ENCODE results near the gene AMPD1.

AMPD1 gene

DNA sequence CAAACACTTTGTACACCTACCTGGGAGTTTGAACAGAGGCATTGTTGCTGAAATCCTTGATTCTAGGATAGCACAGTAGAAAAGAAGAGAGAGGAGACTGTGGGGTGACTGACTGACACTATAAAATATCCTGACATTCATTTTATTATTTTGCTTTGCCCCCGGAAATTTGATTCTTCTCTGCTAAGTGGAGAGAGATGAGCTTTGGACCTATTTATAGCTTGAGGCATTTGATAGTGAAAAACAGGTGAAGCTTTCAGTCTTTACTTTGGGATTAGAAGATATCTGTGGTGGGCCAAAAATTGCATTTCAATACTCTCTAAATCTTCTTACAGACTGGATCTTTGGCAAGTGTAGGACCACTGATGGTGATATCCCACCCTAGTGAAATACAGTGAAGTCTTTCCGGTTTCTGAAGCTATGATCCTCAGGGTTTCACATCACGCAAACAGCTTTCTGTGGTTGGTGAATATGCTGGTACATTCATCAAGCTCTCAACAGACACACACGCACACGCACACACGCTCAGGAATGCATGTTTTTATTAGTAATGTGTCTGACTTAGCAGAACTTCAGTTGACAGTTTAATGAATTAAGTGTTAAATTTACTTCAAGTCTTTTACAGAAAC is at the start of gene AMPD1:
Gene AMPD1 (minus strand): TSS at position 117 of the 629 bp plus-strand sequence. CDS start 75 bp downstream, at position 42.
- Histone ChIP-seq H4K20me1 (ENCODE audit: insufficient read depth, low read length) (no peaks in the 10 kb centered on the region), H3K27ac (ENCODE audit: low read length) (no peak within 1 kb of the TSS), H3K4me1 (ENCODE audit: low read length) (no peaks in the 10 kb centered on the region), H3K79me2 (ENCODE audit: low read length) (no peaks in the 10 kb centered on the region), H3K9me3 (ENCODE audit: insufficient read depth, low read length) (no peaks in the 10 kb centered on the region), H3K9ac (ENCODE audit: low read length) (no peak within 1 kb of the TSS), H3K36me3 (replicated peaks; ENCODE audit: low read depth, low read length) (no peaks in the 10 kb centered on the region), H3K27me3 (ENCODE audit: low read depth, low read length) (no peaks in the 10 kb centered on the region), H3K4me3 (ENCODE audit: low read length) (no peak within 1 kb of the TSS), H2AFZ (ENCODE audit: low read depth, low read length) (no peak within 1 kb of the TSS), H3K4me2 (ENCODE audit: low read length) (no peak within 1 kb of the TSS)
- TF ChIP-seq, protein P1, sequence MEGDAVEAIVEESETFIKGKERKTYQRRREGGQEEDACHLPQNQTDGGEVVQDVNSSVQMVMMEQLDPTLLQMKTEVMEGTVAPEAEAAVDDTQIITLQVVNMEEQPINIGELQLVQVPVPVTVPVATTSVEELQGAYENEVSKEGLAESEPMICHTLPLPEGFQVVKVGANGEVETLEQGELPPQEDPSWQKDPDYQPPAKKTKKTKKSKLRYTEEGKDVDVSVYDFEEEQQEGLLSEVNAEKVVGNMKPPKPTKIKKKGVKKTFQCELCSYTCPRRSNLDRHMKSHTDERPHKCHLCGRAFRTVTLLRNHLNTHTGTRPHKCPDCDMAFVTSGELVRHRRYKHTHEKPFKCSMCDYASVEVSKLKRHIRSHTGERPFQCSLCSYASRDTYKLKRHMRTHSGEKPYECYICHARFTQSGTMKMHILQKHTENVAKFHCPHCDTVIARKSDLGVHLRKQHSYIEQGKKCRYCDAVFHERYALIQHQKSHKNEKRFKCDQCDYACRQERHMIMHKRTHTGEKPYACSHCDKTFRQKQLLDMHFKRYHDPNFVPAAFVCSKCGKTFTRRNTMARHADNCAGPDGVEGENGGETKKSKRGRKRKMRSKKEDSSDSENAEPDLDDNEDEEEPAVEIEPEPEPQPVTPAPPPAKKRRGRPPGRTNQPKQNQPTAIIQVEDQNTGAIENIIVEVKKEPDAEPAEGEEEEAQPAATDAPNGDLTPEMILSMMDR (IDR thresholded peaks at IDR 0.05; ENCODE audit: low read depth, low read length), result no peak
- TF ChIP-seq EZH2phosphoT487 (IDR thresholded peaks at IDR 0.05; ENCODE audit: low read depth), result no peak

DNA sequence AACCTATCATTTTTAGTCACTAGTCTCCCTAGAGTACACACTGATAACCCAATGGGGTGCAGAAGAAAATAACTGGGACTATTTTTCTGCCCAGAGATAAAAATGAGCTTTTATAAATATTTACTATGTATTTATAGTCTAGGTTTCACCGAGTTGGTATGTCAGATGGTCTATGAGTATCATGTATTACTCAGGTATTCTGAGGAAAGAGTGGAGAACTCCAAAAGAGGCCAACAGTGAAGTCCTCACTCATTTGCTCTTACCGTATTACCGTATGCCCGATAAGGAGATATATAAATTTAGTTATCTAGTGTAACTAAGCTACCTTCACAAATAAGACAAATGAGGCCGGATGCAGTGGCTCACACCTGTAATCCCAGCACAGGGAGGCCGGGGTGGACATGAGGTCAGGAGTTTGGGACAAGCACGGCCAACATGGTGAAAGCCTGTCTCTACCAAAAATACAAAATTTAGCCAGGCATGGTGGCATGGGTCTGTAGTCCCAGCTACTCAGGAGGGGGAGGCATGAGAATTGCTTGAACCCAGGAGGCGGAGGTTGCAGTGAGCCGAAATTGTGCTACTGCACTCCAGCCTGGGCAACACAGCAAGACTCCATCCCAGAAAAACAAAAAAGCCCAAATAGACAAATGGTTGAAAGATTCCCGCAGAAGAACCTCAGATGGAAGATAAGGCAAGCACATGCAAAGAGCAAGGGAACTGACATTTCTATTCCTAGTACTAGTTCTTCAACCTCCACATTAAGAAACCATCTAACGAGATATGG is 46.8 kb upstream of the AMPD1 start:
- no peak overlapping the region for H3K27ac ChIP-seq (ENCODE audit: low read length)
- H3K79me2 ChIP-seq (ENCODE audit: low read length), result peaks cover 84% of the 10 kb centered on the region
- H3K36me3 ChIP-seq (replicated peaks; ENCODE audit: low read depth, low read length), result peaks cover 46% of the 10 kb centered on the region
- H3K4me1 ChIP-seq (ENCODE audit: low read length), result peaks cover 10% of the 10 kb centered on the region
- H3K27me3 ChIP-seq (ENCODE audit: low read depth, low read length), result no peaks in the 10 kb centered on the region
- H3K9ac ChIP-seq (ENCODE audit: low read length), result no peak overlapping the region
- peaks cover 57% of the 10 kb centered on the region for H4K20me1 ChIP-seq (ENCODE audit: insufficient read depth, low read length)
- H3K9me3 ChIP-seq (ENCODE audit: insufficient read depth, low read length), result no peaks in the 10 kb centered on the region
- no peak overlapping the region for H3K4me3 ChIP-seq (ENCODE audit: low read length)
- TF ChIP-seq, protein P1 (IDR thresholded peaks at IDR 0.05; ENCODE audit: low read depth, low read length), result no peak
- TF ChIP-seq EZH2phosphoT487 (IDR thresholded peaks at IDR 0.05; ENCODE audit: low read depth), result no peak
- no peak overlapping the region for H3K4me2 ChIP-seq (ENCODE audit: low read length)
- no peak overlapping the region for H2AFZ ChIP-seq (ENCODE audit: low read depth, low read length)

DNA sequence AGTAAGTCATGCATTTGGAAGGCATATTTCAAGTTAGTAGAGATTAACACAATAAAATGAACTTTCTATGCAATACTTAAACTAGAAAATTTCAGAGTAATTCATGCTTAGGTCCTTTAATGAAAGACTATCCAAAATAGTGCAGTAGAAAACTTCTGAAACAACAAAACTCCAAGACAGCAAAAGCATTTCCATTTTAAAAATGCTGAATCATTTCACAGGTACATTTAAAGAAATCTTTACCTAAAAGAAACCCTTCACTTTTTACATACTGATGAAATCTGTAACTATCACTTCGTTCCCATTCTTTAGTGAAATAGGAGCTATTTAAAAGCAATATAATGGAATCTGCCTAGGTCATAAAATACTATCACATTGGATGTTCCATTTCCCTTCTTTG is 45.0 kb upstream of the AMPD1 start:
- Histone ChIP-seq H4K20me1 (ENCODE audit: insufficient read depth, low read length) (peaks cover 39% of the 10 kb centered on the region), H2AFZ (ENCODE audit: low read depth, low read length) (no peak overlapping the region), H3K79me2 (ENCODE audit: low read length) (peaks cover 70% of the 10 kb centered on the region), H3K9me3 (ENCODE audit: insufficient read depth, low read length) (no peaks in the 10 kb centered on the region), H3K4me2 (ENCODE audit: low read length) (no peak overlapping the region), H3K4me3 (ENCODE audit: low read length) (no peak overlapping the region), H3K36me3 (replicated peaks; ENCODE audit: low read depth, low read length) (peaks cover 47% of the 10 kb centered on the region), H3K27ac (ENCODE audit: low read length) (no peak overlapping the region), H3K4me1 (ENCODE audit: low read length) (no peaks in the 10 kb centered on the region), H3K27me3 (ENCODE audit: low read depth, low read length) (no peaks in the 10 kb centered on the region), H3K9ac (ENCODE audit: low read length) (no peak overlapping the region)
- TF ChIP-seq, protein P1 (IDR thresholded peaks at IDR 0.05; ENCODE audit: low read depth, low read length), result no peak
- no peak for TF ChIP-seq EZH2phosphoT487 (IDR thresholded peaks at IDR 0.05; ENCODE audit: low read depth)

DNA sequence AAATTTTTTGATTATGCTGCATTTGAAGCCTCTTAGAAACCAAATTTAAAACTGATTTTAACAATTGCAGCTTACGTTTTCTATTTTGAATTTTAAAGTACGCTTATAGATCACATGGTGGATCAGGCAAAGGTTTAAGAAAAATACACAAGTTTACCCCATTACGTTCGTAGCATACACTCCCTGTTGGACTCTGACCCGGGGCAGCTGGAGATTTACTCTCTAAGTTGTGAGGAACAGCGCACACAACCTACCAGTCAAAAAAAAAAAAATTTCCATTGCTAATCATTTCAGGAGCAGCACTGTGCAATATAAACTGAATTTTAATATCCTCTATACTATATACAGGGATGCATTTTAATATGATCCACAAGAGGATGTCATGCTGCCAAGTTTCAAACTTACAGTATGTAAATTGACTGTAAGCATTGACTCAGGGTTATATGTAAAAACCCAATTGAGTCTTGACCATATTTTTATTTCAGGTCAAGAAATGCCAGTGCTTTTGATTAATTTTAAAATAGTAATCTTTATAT is 42.0 kb upstream of the AMPD1 start:
- H3K4me3 ChIP-seq (ENCODE audit: low read length), result no peak overlapping the region
- peaks cover 19% of the 10 kb centered on the region for H4K20me1 ChIP-seq (ENCODE audit: insufficient read depth, low read length)
- no peak overlapping the region for H3K27ac ChIP-seq (ENCODE audit: low read length)
- H3K9ac ChIP-seq (ENCODE audit: low read length), result no peak overlapping the region
- H3K27me3 ChIP-seq (ENCODE audit: low read depth, low read length), result no peaks in the 10 kb centered on the region
- no peak overlapping the region for H2AFZ ChIP-seq (ENCODE audit: low read depth, low read length)
- peaks cover 62% of the 10 kb centered on the region for H3K36me3 ChIP-seq (replicated peaks; ENCODE audit: low read depth, low read length)
- no peak for TF ChIP-seq EZH2phosphoT487 (IDR thresholded peaks at IDR 0.05; ENCODE audit: low read depth)
- TF ChIP-seq, protein P1 (IDR thresholded peaks at IDR 0.05; ENCODE audit: low read depth, low read length), result no peak
- H3K4me2 ChIP-seq (ENCODE audit: low read length), result no peak overlapping the region
- H3K4me1 ChIP-seq (ENCODE audit: low read length), result no peaks in the 10 kb centered on the region
- H3K79me2 ChIP-seq (ENCODE audit: low read length), result peaks cover 41% of the 10 kb centered on the region
- no peaks in the 10 kb centered on the region for H3K9me3 ChIP-seq (ENCODE audit: insufficient read depth, low read length)
